Mucosa of rectum (tissue), 2 donors: ENCODE measurements around the gene DPYSL4.

Source experiments
- H3K27ac ChIP-seq, 2 donors: one replicate each; pipeline ENCODE4 v1.7.0; 2013; ENCODE audit warnings: inconsistent platforms in 2 of 2, low read depth in 2 of 2, low read length in 2 of 2
- H3K27me3 ChIP-seq, 2 donors: one replicate each; pipeline ENCODE4 v1.7.0; 2013; ENCODE audit warnings: low read length in 2 of 2; ENCODE audit not compliant: control insufficient read depth in 2 of 2, insufficient read depth in 2 of 2
- H3K36me3 ChIP-seq, 2 donors: one replicate each; pipeline ENCODE4 v1.7.0; 2013; ENCODE audit warnings: low read length in 2 of 2; ENCODE audit not compliant: control insufficient read depth in 2 of 2, insufficient read depth in 2 of 2
- H3K4me1 ChIP-seq, 2 donors: one replicate each; pipeline ENCODE4 v1.7.0; 2013; ENCODE audit warnings: low read length in 2 of 2, mild to moderate bottlenecking in 1 of 2; ENCODE audit not compliant: control insufficient read depth in 2 of 2, insufficient read depth in 2 of 2
- H3K4me3 ChIP-seq, 2 donors: one replicate each; pipeline ENCODE4 v1.7.0; 2013; ENCODE audit warnings: low read length in 2 of 2
- H3K9ac ChIP-seq, 2 donors: one replicate each; pipeline ENCODE4 v1.7.0; 2013; ENCODE audit warnings: low read length in 2 of 2, low read depth in 1 of 2, mild to moderate bottlenecking in 1 of 2
- H3K9me3 ChIP-seq, 2 donors: one replicate each; pipeline ENCODE4 v1.7.0; 2013; ENCODE audit warnings: low read length in 2 of 2; ENCODE audit not compliant: control insufficient read depth in 2 of 2
- donor health status: healthy.
- donor health status: Normal muscosa, but diverticular disease.

Gene DPYSL4

DNA sequence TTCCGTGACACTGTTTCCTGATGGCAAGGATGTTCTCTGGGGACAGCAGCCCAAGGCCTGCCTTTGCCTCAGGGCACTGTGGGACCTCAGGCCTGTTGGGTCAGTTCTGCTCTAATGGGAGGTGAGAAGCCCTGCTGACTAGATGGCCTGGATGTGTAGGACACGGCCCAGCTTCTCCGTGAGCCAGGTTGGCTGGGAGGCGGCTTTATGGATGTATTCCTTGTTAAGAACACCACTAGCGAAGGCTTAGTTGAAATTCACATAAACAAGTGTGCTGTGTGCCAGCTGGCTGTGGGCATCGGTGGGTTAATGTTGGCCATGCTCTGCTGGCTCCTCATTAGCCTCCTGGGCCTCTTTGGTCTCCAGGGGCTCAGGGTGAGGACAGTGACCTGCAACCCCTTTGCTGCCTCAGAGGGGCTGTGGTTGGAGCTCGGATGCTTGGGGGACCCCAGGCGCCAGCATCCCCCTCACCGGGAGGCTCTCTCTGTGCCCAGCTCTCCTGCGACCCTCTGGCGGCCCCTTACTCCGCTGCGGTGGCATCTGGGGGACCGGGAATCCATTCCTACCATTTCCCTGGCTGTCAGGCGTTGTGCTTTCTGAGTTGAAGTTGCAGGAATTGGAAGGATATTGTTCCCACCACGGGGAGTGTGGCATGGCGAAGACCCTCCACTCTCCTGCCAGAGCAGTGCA lies 22.8 kb upstream of the DPYSL4 start:
- Histone ChIP-seq H3K9me3 (no peaks in the 10 kb centered on the region), H3K27me3 (no peaks in the 10 kb centered on the region), H3K27ac (no peak overlapping the region), H3K36me3 (no peaks in the 10 kb centered on the region), H3K9ac (no peak overlapping the region), H3K4me1 (peaks cover 7 to 13% of the 10 kb centered on the region in 2 donors), H3K4me3 (no peak overlapping the region)

DNA sequence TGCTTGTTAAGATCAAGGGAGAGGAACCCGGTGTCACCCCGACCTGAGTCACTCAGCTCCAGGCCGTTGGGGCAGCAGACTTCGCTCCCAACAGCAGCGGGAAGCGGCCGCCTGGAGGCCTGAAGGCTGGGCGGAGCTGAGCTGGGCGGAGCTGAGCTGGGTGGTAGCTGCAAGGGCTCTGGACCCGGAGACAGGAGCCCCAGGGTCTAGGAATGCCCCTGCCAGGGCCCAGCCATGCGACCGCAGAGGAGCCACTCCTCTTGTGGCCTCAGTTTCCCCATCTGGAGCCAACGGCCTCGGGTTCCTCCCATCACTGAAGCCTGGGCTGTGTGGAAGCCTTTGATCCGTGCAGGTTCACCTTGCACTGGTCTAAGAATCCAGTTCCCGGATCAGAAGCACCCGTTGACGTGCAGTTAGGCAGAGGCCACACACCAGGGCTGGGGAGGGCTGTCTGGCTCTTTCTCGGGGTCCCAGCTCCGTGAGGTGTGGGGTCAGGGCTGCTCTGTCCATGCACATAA lies 21.9 kb upstream of the DPYSL4 start:
- Histone ChIP-seq H3K36me3 (no peaks in the 10 kb centered on the region), H3K27ac (no peak overlapping the region), H3K4me3 (no peak overlapping the region), H3K9ac (no peak overlapping the region), H3K27me3 (no peaks in the 10 kb centered on the region), H3K4me1 (peaks cover 7 to 13% of the 10 kb centered on the region in 2 donors), H3K9me3 (no peaks in the 10 kb centered on the region)

DNA sequence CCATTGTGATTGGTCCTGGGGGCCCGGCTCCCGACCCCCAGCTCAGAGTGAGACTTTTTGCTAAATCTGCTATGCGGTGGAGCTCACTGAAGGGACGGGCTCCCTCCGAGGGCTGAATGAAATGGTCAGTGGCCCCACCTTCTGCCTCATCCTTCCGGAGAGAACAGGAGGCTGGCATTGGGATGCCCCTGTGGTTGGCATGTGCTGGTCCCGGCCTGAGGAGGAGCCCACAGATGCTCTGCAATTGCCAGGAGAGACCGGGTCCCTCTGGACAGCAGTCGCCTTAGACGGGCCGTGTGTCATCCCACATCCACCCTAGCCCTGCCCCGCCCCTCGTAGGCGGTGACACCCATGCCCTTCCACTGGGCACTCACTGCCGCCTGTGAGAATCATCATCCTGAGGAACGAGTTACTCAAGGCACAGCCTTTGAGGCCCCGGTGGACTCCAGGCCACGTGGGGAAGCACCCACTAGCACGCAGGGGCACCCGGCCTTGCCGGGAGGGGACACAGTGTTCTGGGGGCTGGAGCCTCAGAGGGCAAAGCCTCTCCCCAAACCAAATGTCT lies 21.2 kb upstream of the DPYSL4 start:
- Histone ChIP-seq H3K27me3 (no peaks in the 10 kb centered on the region), H3K36me3 (no peaks in the 10 kb centered on the region), H3K4me3 (no peak overlapping the region), H3K4me1 (peaks cover 7 to 13% of the 10 kb centered on the region in 2 donors), H3K9ac (no peak overlapping the region), H3K27ac (no peak overlapping the region), H3K9me3 (no peaks in the 10 kb centered on the region)

DNA sequence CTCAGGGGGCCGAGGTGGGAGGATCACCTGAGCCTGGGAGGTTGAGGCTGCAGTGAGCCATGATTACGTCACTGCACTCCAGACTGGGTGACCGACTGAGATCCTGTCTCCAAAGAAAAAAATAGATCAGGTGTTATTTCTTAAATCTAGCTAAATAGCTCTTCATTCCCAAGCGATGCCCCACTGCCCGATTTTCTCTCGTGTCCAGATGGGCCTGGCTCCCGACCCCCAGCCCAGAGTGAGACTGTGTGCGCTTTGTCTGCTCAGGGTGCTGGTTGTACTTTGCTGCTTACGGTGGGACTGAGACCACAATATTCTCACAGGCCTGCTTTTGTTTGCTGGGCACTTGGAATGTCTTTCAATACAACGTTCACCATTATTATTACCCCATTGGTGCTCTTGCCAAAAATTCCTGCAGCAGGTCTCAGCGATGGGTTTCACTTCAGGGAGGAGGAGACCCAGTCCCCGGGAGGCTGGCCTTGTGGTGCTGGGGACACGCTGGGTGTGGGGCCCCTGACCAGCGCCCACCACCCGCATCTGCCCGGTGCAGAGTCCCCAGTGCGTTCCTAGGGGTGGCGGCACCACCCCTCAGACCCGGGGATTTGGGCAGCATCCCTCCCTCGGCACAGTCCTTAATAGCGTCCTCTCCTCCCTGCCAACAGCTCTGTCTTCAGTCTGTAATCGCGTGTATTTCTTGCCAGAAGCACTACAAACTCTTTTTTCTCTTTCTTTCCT lies 20.4 kb upstream of the DPYSL4 start:
- peaks cover 7 to 13% of the 10 kb centered on the region in 2 donors for H3K4me1 ChIP-seq
- H3K9me3 ChIP-seq = no peaks in the 10 kb centered on the region
- H3K27me3 ChIP-seq = no peaks in the 10 kb centered on the region
- H3K9ac ChIP-seq = no peak overlapping the region
- no peaks in the 10 kb centered on the region for H3K36me3 ChIP-seq
- no peak overlapping the region for H3K27ac ChIP-seq
- no peak overlapping the region for H3K4me3 ChIP-seq

DNA sequence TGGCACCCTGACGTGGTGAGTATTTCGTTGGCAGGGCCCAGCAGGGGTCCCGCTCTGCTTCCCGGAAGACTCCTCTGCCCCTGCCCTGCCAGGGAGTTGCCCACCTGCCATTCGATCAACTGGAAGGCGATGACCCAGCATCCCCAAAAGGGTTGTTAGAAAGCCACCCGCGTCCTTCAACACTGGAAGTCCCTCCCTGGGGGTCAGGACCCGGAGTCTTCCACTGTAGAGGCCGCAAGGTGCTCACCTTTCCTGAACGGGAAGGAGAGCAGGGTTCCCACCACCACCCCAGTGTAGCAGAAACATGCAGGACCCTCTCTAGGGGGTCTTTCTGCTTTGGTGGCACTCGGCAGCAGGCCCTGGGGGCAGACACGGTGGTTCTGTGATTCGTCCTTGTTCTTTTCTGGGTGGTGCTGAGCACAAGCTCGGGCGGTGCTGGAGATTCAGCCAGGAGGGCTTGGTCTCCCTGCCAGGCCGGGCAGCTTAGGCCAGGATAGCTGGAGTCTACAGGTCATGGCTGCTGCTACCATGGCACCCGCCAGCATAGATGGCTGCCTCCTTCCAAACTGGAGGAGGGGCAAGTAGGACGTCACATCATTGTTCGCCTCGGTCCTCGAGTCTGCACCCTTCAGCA lies 19.6 kb upstream of the DPYSL4 start:
- no peaks in the 10 kb centered on the region for H3K9me3 ChIP-seq
- no peaks in the 10 kb centered on the region for H3K27me3 ChIP-seq
- no peaks in the 10 kb centered on the region for H3K36me3 ChIP-seq
- H3K4me3 ChIP-seq = no peak overlapping the region
- H3K4me1 ChIP-seq = peaks cover 5 to 13% of the 10 kb centered on the region in 2 donors
- no peak overlapping the region for H3K27ac ChIP-seq
- H3K9ac ChIP-seq = no peak overlapping the region

DNA sequence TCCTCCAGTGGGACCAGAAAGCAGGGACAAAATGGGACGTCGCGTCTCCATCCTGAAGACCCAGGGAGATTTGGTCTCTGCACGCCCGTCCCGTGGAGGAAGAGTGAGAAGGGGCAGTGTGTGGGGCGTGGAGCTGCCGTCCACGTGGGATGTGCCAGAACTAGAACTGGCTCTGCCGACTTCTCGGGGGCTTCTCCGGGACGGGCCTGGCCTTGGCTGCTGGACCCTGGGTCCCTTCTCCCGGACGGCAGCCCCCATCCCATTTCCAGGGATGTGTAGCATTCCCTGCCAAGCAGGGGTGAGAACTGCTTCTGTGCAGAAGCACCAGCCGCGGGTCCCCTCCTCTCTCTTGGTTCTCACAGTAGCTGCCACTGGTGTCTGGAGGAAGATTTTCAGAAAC lies 18.8 kb upstream of the DPYSL4 start:
- Histone ChIP-seq H3K4me1 (peaks cover 2 to 9% of the 10 kb centered on the region in 2 donors), H3K36me3 (no peaks in the 10 kb centered on the region), H3K27ac (no peak overlapping the region), H3K9ac (no peak overlapping the region), H3K4me3 (no peak overlapping the region), H3K9me3 (no peaks in the 10 kb centered on the region), H3K27me3 (no peaks in the 10 kb centered on the region)

DNA sequence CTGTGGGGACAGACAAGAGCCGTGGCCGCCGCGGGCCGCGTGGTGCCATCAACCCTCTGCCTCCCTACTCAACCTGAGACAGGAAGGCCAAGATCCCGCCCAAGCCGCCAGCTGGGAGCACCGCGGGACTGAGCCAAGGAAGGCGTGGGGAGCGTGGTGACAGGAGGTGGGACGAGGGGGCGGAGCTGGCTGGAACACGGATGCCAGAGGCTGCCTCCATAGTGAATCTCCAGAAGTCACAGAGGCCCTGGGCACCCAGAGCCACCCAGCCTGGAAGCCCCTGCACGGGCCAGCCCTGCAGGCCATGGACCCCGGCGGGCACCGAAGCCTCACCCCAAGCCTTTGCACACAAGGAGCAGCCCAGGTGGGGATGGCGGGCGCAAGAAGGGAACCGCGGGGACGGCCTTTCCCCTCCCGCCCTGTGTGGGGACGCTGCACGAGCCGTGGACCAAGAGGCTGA lies 18.1 kb upstream of the DPYSL4 start:
- Histone ChIP-seq H3K27ac (no peak overlapping the region), H3K9me3 (no peaks in the 10 kb centered on the region), H3K27me3 (no peaks in the 10 kb centered on the region), H3K9ac (no peak overlapping the region), H3K4me1 (peaks cover 0 to 3% of the 10 kb centered on the region in 2 donors), H3K4me3 (no peak overlapping the region), H3K36me3 (no peaks in the 10 kb centered on the region)

DNA sequence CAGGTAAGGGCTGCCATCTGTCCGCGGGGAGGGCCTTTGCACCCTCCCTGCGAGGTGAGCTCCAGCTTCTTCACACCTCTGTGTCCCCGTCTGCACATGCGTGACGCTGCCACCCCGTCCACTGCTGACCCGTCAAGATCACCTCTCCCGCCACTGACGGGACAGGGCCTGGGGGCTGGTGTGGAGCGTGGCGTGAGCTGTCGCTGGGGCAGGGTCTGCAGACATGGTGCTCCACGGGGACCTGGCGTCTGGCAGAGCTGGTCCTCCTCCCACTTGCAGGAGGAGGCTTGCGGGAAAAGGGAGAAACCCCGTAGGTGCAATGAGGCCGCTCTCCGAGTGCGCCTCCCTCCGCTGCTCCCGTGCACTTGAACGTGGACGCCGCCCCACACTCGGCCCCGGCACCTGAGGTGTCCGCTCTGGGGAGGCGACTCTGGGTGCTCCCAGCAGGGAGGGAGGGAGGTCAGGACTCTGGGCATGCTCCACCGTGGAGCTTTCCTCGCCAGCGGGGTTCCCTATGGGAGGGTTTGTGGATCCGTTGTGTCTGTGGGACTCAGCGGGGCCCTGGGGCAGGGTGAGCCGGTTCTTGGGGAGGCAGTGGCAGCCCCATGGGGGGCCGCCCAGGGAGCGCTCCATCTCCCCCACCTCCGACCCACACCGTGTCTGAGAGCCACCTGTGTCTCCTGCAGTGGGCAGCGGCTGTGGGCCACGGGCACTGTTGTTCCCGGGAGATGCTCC lies 17.6 kb upstream of the DPYSL4 start:
- H3K9me3 ChIP-seq = no peaks in the 10 kb centered on the region
- H3K27me3 ChIP-seq = no peaks in the 10 kb centered on the region
- no peak overlapping the region for H3K4me3 ChIP-seq
- no peak overlapping the region for H3K27ac ChIP-seq
- no peak overlapping the region for H3K9ac ChIP-seq
- no peaks in the 10 kb centered on the region for H3K36me3 ChIP-seq
- no peaks in the 10 kb centered on the region for H3K4me1 ChIP-seq

DNA sequence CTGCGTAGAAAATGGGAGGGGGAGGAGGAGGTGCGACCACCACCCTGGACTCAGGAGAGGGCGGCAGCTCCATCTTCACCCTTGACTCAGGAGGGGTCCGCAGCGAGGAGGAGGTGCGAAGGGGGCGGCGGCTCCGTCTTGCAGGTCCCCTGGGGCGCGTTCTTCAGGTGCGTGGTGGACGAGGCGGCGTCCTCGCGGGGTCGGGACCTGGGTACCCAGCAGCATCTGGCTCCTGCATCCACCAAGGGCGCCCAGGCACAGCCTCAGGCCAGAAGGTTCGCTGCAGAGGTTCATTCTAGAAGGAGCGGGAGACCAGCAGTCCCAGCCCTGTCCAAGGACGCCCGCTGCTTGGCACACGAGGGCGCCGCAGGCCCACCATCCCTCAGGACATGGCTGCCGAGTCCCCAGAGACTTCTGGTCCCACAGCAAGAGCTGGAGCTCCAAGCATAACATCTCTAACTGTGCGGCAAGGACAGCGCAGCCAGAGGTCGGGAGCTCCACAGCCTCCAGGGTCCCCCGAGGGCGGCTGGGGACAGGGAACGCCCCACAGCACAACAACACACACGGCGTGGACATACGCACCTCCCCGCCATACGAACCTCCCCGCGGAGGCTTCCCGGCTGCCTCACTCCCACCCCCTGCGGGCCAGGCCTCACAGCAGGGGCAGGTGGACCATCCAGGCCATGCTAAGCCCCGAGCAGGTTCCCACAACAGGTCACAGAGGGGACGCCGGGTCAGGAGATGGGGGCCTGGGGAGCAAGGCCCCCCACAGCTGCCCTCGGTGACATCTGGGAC lies 16.8 kb upstream of the DPYSL4 start:
- no peaks in the 10 kb centered on the region for H3K4me1 ChIP-seq
- H3K9ac ChIP-seq = no peak overlapping the region
- H3K4me3 ChIP-seq = no peak overlapping the region
- H3K27me3 ChIP-seq = no peaks in the 10 kb centered on the region
- H3K36me3 ChIP-seq = no peaks in the 10 kb centered on the region
- H3K27ac ChIP-seq = no peak overlapping the region
- no peaks in the 10 kb centered on the region for H3K9me3 ChIP-seq
